Measurements from ENCODE around the gene ABLIM2. TPM values are rescaled to one million over a fixed set of nuclear protein-coding genes. Genes with fewer than 3 reads are reported as not detected.

Gene ABLIM2
- total and polyA plus RNA-seq, 2 experiments from 2014 or later = 1.5 to 4.3 TPM

GRCh38 chr4:8078109-8078494, 80.5 kb downstream of the ABLIM2 start (continued):
- TF ChIP-seq ZNF462 (CRISPR knock-in tag; IDR thresholded peaks at IDR 0.05) (no peak), ETS1 (IDR thresholded peaks at IDR 0.05) (no peak), ZNF114 (CRISPR knock-in tag; IDR thresholded peaks at IDR 0.05) (no peak), STAT1 (IDR thresholded peaks at IDR 0.05; ENCODE audit: unreplicated experiment) (no peak), CREB1 (CRISPR knock-in tag; IDR thresholded peaks at IDR 0.05; ENCODE audit: low read depth) (no peak), POLR2AphosphoS5 (IDR thresholded peaks at IDR 0.05; ENCODE audit: low read depth) (no peak), NANOG (IDR thresholded peaks at IDR 0.05; ENCODE audit: borderline replicate concordance) (no peak), ZNF331 (CRISPR knock-in tag; IDR thresholded peaks at IDR 0.05; ENCODE audit: low read depth) (no peak), EZH2 (IDR thresholded peaks at IDR 0.05; ENCODE audit: low read depth, unreplicated experiment) (no peak), JUNB (IDR thresholded peaks at IDR 0.05; ENCODE audit: unreplicated experiment) (no peak), CTCF (conservative IDR thresholded peaks at IDR 0.05; ENCODE audit: low read depth in 2 of 2) (no peak)
